NCI-H2196 treated with DMSO at 0.1 percent for 48 hours (cell line): Measurements from ENCODE around the gene BCL2L1.
A peak's percentile ranks its signal among the peaks of the same experiment; 100 is the strongest.
"Not testable (repeated sequence)": the region's sequence is repeated elsewhere in the genome, so short reads cannot be mapped to it uniquely, and the experiment has no call there.

Experiments
- DNase-seq: peaks from one replicate; lab custom pipeline; 2025; ENCODE audit not compliant: unreplicated experiment; lab: John Stamatoyannopoulos, UW

The BCL2L1 gene

GRCh38 chr20:31677553-31678260 lies 45.0 kb downstream of the BCL2L1 start:
- DNase-seq = no peak

- DNase-seq = no peak
Measured at GRCh38 chr20:31676609-31676989, 46.1 kb downstream of the BCL2L1 start.

DNA sequence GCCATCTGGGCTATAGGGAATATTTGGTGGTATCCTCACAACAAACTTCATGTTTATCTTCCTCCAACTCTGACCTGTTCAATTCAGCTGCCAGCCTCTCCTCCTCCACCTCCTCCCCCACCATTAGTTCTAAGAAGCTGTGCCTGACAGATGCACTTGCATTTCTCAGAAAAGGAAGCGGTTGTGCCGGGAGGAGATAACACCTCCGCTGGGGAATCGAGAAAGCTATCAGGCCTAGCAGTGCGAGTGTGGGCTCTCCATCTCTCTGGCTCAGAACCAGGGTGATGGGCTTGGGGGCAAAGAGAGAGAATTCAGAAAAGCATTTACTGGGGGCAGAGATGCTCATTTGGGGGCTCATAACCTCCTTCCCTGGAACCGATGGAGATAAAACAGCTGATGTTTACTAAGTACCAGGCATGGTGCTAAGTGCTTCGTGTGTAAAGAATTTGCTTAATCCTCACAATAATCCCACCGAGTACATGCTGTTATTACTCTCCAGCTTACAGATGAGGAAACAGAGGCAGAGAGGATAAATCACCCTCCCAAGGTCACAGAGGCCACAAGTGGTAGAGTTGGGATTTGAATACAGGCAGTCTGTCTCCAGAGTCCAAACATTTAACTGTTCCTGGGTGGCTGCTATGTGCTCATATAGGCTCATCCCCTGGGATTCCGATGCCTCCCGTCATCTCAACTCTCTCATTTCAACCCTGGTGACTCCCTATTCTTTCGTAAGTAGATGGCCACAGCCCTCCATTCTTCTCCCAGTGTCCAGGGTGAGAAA lies 46.6 kb downstream of the BCL2L1 start:
- DNase-seq = no peak

DNA sequence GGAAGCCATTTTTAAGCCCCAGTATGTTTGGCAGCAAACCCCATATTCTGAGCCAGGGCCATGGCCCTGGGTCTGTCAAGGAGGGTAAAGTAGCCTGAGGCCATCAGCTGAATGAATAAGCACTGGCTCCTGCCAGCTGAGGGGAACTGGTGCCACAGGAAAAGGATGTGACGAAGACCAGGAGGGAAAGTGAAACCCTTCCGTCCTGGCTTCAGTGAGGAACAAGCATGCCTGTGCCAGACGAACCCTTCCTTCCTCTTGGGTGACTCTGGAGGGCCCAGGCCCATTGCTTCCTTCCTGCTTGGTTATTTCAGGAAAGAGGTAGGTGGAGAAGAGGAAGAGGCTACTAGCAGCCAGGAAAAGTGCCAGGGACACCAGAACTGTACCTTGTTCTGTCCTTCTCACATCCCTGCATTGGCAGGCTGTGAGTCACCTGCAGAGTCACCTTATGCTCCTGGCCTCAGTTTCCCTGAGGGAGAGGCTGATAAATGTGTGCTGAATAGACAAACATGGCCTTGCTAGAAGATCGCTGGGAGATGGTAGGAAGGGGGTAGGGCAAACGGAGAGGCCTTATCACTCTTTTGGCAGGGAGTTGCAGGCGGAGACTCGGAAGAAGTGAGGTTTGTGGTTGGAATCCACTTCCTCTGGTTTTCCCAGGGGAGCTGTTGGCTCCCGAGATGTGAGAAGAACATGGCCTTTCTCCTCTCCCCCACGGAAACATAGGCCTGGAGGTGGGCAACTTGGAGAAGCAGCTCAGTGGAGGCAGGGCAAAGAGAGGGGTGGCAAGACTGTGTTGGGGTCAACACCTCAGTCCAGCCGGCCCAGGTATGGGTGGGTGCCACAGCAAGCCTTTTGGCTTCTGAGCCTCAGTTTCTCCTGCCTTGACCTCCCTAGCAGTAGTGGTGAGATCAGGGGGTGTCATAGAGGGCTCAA lies 47.5 kb downstream of the BCL2L1 start:
- no peak for DNase-seq

DNA sequence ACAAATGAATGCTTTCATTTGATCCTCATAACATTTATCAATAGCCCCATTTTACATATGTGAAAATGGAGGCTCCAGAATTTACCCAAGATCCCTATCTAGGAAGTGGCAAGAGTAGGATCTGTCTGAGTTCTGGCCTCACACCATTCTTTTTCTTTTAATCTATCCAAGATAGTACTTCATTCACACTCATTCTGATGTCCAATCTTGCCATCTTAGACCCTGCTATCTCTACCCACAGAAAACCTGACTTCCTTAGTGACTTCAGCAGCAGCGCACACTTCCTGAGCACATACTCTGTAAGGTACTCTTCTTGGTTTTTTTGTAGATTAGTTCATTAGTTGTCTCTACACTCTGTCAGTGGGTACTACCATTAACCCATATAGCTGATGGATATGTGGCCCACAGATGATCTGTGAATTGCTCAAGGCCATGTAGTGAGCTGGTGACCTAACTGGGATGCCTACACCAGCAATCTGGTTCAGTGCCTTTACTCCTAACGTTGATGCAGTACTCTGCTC lies 48.7 kb downstream of the BCL2L1 start:
- DNase-seq = no peak

DNA sequence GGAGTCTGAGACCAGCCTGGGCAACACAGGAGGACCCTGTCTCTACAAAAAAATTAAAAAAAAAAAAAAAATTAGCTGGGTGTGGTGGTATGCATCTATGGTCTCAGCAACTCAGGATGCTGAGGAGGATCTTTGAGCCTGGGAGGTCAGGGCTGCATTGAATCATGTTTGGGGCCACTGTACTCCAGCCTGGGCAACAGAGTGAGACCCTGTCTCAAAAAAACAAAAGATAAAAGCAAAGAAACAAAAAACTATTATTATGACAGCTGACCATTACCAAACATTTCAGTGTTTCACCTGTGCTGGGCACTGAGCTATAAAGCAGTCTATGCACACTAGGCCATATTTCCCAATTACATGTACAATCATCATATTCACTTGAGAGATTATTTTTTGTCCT lies 49.2 kb downstream of the BCL2L1 start:
- DNase-seq = no peak

DNA sequence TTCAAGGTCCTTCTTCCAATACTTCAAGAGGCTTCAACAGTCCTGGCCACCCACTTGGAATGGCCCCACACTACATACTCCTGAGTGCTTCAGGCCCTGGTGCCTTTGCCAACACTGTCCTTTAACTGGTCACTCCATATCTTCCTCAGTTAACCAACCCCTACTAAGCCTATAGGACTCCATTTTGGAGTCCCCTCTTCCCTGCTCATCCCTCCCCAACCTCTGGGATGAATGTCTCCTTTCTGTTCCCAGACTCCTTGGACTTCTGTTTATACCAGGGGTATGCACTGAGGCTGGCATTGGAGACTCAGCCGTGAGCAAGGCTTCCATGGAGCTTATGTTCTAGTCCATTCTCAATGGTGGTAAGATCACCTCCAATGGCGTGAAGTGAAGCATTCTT lies 51.3 kb downstream of the BCL2L1 start:
- no peak for DNase-seq

DNA sequence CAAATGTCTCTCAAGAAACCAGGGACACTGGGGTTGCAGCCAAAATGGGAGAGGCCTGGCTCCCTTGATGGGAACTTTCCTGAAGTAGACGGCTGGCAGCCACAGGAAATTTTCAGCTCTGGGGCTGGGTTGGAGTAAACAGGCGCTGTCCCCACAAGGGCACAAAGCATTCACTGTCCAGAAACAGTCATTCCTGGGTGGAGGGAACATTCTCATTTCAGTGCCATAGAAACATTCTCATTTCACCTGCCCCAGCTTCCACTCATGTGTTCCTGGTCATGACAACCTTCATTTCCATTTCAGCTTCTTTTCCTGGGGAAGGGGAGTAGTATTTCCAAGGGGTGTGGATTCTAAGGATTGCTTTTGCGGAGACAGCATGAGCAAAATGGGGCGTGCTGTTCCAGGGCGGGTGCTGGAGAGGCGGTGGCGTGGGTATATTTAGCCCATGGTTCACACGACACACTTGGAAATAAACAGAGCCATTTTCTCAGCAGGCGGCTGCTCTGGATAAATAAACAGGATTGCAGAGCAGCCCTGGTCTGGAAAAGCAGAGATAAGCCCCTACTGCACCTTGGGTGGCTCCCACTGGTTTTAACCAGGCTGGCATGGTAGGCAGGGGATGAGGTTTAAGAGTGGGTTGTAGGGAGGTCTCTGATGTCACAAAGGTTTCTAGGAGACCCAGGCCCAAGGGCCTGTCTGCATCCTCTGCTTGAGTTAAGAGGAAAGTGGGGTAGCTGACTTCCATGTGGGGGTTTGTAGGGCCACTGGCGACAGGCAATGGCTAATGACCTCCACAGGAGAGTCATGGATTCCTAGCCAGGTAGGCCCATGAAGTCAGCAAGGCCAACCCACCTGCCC lies 52.1 kb downstream of the BCL2L1 start:
- DNase-seq = no peak

GRCh38 chr20:31669876-31670275 lies 52.8 kb downstream of the BCL2L1 start:
- no peak for DNase-seq

- not testable (repeated sequence) for DNase-seq
Measured at GRCh38 chr20:31668944-31669343, 53.7 kb downstream of the BCL2L1 start.

GRCh38 chr20:31667315-31668285 lies 55.1 kb downstream of the BCL2L1 start:
- no peak for DNase-seq

DNA sequence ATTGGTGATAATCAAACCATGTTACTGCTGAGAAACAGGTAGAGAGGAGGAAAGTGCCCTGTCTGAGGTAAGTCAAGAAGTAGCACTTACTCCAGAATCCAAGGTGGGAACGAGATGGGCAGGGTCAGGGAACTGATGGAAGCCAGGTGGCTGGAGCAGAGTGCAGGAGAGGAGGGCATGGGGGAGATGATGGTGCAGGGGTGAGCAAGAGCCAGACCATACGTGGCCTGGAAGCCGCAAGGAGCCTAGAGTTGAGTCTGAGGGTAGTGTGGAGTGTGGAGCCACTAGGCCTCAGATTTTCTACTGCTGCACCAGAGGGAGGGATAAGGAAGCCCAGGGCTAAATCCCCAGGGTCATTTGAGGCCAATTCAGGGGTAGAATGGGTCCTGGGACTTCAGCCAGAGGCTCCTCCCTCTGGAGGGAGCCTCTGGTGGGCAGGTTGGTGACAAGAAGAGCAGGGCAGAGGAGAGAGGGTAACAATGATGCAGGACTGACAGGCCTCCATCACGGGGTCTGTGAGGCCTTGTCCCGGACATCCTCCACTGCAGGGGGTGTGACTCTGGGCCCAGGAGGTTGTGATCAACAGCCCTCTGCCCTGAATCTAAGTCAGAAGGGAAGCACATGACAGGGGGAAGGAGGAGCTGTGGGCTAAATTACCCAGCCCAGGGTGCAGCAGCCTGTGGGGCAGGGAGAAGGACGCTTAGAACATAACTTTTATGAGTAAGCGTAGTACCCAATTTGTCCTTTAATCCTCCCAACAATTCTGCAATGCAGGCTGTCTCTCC lies 56.2 kb downstream of the BCL2L1 start:
- DNase-seq = no peak

- DNase-seq = no peak
Measured at GRCh38 chr20:31665753-31666152, 56.9 kb downstream of the BCL2L1 start.

GRCh38 chr20:31664696-31665354 lies 57.8 kb downstream of the BCL2L1 start:
- DNase-seq = no peak

DNA sequence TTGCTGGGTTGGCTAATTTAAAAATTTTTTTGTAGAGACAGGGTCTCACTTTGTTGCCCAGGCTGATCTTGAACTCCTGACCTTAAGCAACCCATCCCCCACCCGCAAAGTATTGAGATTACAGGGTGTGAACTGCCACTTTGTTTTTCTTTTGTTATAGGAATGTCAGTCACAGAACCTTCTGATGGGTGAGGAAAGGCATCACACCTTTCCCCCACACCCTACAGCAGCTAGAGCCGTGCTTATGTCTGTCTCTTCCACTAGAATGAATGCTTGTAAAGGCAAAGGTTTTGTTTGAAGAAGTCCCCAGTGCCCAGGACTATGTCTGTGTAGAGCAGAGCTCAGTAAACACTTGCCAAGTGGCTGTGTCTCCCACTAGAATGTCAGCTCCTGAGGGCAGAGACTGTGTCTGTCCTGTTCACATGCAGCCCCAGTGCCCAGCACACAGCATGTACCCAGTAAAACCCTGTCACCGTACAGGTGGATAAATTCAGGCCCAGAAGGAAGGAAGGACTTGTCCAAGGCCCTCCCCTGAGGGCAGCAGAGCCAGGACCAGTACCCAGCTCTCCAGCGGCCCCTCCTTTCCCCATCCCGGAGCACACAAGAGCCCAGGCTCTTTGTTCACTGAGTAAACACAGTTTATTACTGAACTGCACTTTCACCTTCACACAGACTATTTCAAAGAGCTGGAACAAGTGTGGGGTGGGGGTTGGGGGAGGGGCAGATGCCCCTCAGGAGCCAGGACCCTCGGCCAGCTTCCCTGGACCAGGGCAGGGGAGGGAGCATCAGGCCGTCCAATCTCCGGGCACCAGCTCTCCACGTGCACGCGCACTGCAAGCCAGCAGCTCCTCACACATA lies 58.6 kb downstream of the BCL2L1 start:
- DNase-seq = peak; percentile 67

- no peak for DNase-seq
Measured at GRCh38 chr20:31663524-31663837, 59.2 kb downstream of the BCL2L1 start.

GRCh38 chr20:31662372-31662854 lies 60.3 kb downstream of the BCL2L1 start:
- DNase-seq = no peak
